BJ (cell line): ENCODE data around the gene CEP95. TPM values are rescaled to one million over a fixed set of nuclear protein-coding genes. Genes with fewer than 3 reads are reported as not detected.
"Not testable (repeated sequence)": the region's sequence is repeated elsewhere in the genome, so short reads cannot be mapped to it uniquely, and the experiment has no call there.

ENCODE experiments used
- CTCF ChIA-PET: fragments of 350-600 bp; formaldehyde crosslinking; extraction: SDS; loops from one replicate; lab custom pipeline; 2021; ENCODE audit warnings: antibody characterized with exemption, inconsistent platforms; lab: Yijun Ruan, JAX
- POLR2A ChIA-PET: fragments of 300-600 bp; sonication (Branson Sonifier 250); formaldehyde crosslinking; extraction: SDS; loops from one replicate; lab custom pipeline; 2021; ENCODE audit warnings: antibody characterized with exemption; lab: Charles Lee
- DNase-seq: peaks from one replicate; pipeline ENCODE4 v3.0.0-alpha.2; 2011; ENCODE audit warnings: low read depth
- H3K27me3 ChIP-seq: 2 replicates; pipeline ENCODE4 v1.6.0; 2011; ENCODE audit warnings: low read length; ENCODE audit not compliant: control insufficient read depth, insufficient read depth
- H3K36me3 ChIP-seq: 2 replicates; pipeline ENCODE4 v1.5.1; 2011; ENCODE audit warnings: low read length; ENCODE audit not compliant: control insufficient read depth, insufficient read depth
- H3K4me3 ChIP-seq: 2 replicates; pipeline ENCODE4 v1.5.1; 2011; ENCODE audit warnings: low read depth, mild to moderate bottlenecking, control low read depth, low read length
- CTCF ChIP-seq: IDR thresholded peaks from 2 replicates; pipeline ENCODE4 v1.5.1; 2011; ENCODE audit warnings: low read depth, mild to moderate bottlenecking, control low read depth, inconsistent platforms, low read length, moderate library complexity; ENCODE audit not compliant: insufficient read depth
- polyA plus RNA-seq: library from polyadenylated mRNA; depleted of rRNA; stranded (reverse); fragments of >200 nt; gene quantifications from 2 replicates; pipeline ENCODE4 v1.2.3, GENCODE V29; 2011

Gene CEP95
- polyA plus RNA-seq, 1 experiment, result 17.6 TPM

- no peak for TF ChIP-seq CTCF
- no peak for DNase-seq
- Histone ChIP-seq H3K36me3 (no peaks in the 10 kb centered on the region), H3K4me3 (no peak overlapping the region), H3K27me3 (no peaks in the 10 kb centered on the region; the same call in 1 of the 2 replicates)
- ChIA-PET POLR2A (no interaction called here), CTCF (interaction anchor here (0.6 to 1.0 kb wide), 2 partner anchors 29 to 180 kb away, joined by 3 read pairs; no protein-coding TSS in a partner anchor)
These were observed 45.8 kb upstream of the CEP95 start for GRCh38 chr17:64460955-64461354.

GRCh38 chr17:64461788-64462187 is 45.0 kb upstream of the CEP95 start:
- CTCF ChIA-PET, result interaction anchor here (1.0 kb wide), 1 partner anchor 30 kb away, joined by 3 read pairs; no protein-coding TSS in a partner anchor
- POLR2A ChIA-PET, result no interaction called here
- Histone ChIP-seq H3K36me3 (no peaks in the 10 kb centered on the region), H3K4me3 (no peak overlapping the region), H3K27me3 (no peaks in the 10 kb centered on the region; the same call in 1 of the 2 replicates)
- TF ChIP-seq CTCF, result no peak
- DNase-seq, result no peak

GRCh38 chr17:64466019-64466735 is 40.6 kb upstream of the CEP95 start:
- Histone ChIP-seq H3K36me3 (no peaks in the 10 kb centered on the region), H3K4me3 (no peak overlapping the region), H3K27me3 (no peaks in the 10 kb centered on the region; the same call in 1 of the 2 replicates)
- no peak for DNase-seq
- TF ChIP-seq CTCF, result no peak
- CTCF ChIA-PET, result interaction anchor here (1.0 to 1.1 kb wide), 2 partner anchors 25 to 46 kb away, joined by 4 read pairs; no protein-coding TSS in a partner anchor
- POLR2A ChIA-PET, result no interaction called here

- H3K4me3 ChIP-seq, POLR2A ChIA-PET, H3K36me3 ChIP-seq, H3K27me3 ChIP-seq, DNase-seq: not testable (repeated sequence)
- CTCF ChIA-PET, result interaction anchor here (1.0 to 1.7 kb wide), 6 partner anchors 10 to 47 kb away, joined by 3 to 5 read pairs (median 4); no protein-coding TSS in a partner anchor
These were observed 39.9 kb upstream of the CEP95 start for GRCh38 chr17:64466834-64467233.

- no peak overlapping the region for H3K4me3 ChIP-seq
- CTCF ChIA-PET, result interaction anchor here (1.1 kb wide), 1 partner anchor 149 kb away, joined by 4 read pairs; no protein-coding TSS in a partner anchor
- TF ChIP-seq CTCF, result no peak
- DNase-seq, result no peak
- POLR2A ChIA-PET, result no interaction called here
- H3K36me3 ChIP-seq, result no peaks in the 10 kb centered on the region
- no peaks in the 10 kb centered on the region for H3K27me3 ChIP-seq
These were observed 36.2 kb upstream of the CEP95 start for GRCh38 chr17:64470625-64471024.
